ENCODE results near the gene PPP4R4.
A peak's percentile ranks its signal among the peaks of the same experiment; 100 is the strongest.
"Not testable (repeated sequence)": the region's sequence is repeated elsewhere in the genome, so short reads cannot be mapped to it uniquely, and the experiment has no call there.

The PPP4R4 gene

GRCh38 chr14:94193776-94194175 lies 19.7 kb downstream of the PPP4R4 start:
- in situ Hi-C loops (cut with HindIII; ENCODE audit: low pct_ligation_motif_present, low sequenced_read_pairs): no loop called here
- Histone ChIP-seq H3K36me3 (replicated peaks) (no peaks in the 10 kb centered on the region), H3K4me3 (ENCODE audit: low read depth, low read length) (no peak overlapping the region), H3K27ac (no peak overlapping the region), H3K27me3 (replicated peaks) (peaks cover 3% of the 10 kb centered on the region)
- no peak for TF ChIP-seq CTCF (IDR thresholded peaks at IDR 0.05; ENCODE audit: low read depth, low read length, missing control alignments)
- DNase-seq: no peak

- no peak for TF ChIP-seq CTCF (IDR thresholded peaks at IDR 0.05; ENCODE audit: low read depth, low read length, missing control alignments)
- in situ Hi-C loops (cut with HindIII; ENCODE audit: low pct_ligation_motif_present, low sequenced_read_pairs): no loop called here
- DNase-seq: no peak
- Histone ChIP-seq H3K36me3 (replicated peaks) (no peaks in the 10 kb centered on the region), H3K27ac (no peak overlapping the region), H3K4me3 (ENCODE audit: low read depth, low read length) (no peak overlapping the region), H3K27me3 (replicated peaks) (peaks cover 3% of the 10 kb centered on the region)
Measured at GRCh38 chr14:94196057-94196456, 21.9 kb downstream of the PPP4R4 start.

GRCh38 chr14:94203473-94204210 lies 29.5 kb downstream of the PPP4R4 start:
- H3K27ac ChIP-seq: no peak overlapping the region
- no peak for TF ChIP-seq CTCF (IDR thresholded peaks at IDR 0.05; ENCODE audit: low read depth, low read length, missing control alignments)
- no peaks in the 10 kb centered on the region for H3K27me3 ChIP-seq (replicated peaks)
- DNase-seq: no peak
- no peaks in the 10 kb centered on the region for H3K36me3 ChIP-seq (replicated peaks)
- in situ Hi-C loops (cut with HindIII; ENCODE audit: low pct_ligation_motif_present, low sequenced_read_pairs): no loop called here
- H3K4me3 ChIP-seq (ENCODE audit: low read depth, low read length): no peak overlapping the region

GRCh38 chr14:94213021-94213420 lies 38.9 kb downstream of the PPP4R4 start:
- Histone ChIP-seq H3K27ac (no peak overlapping the region), H3K36me3 (replicated peaks) (no peaks in the 10 kb centered on the region), H3K4me3 (ENCODE audit: low read depth, low read length) (no peak overlapping the region), H3K27me3 (replicated peaks) (no peaks in the 10 kb centered on the region)
- in situ Hi-C loops (cut with HindIII; ENCODE audit: low pct_ligation_motif_present, low sequenced_read_pairs): no loop called here
- TF ChIP-seq CTCF (IDR thresholded peaks at IDR 0.05; ENCODE audit: low read depth, low read length, missing control alignments): no peak
- DNase-seq: peak; percentile 18

- in situ Hi-C loops (cut with HindIII; ENCODE audit: low pct_ligation_motif_present, low sequenced_read_pairs): no loop called here
- Histone ChIP-seq H3K27me3 (replicated peaks) (no peaks in the 10 kb centered on the region), H3K4me3 (ENCODE audit: low read depth, low read length) (no peak overlapping the region), H3K36me3 (replicated peaks) (no peaks in the 10 kb centered on the region), H3K27ac (no peak overlapping the region)
- no peak for DNase-seq
- TF ChIP-seq CTCF (IDR thresholded peaks at IDR 0.05; ENCODE audit: low read depth, low read length, missing control alignments): no peak
Measured at GRCh38 chr14:94213741-94214140, 39.6 kb downstream of the PPP4R4 start.

- Histone ChIP-seq H3K27ac (no peak overlapping the region), H3K4me3 (ENCODE audit: low read depth, low read length) (no peak overlapping the region), H3K27me3 (replicated peaks) (no peaks in the 10 kb centered on the region), H3K36me3 (replicated peaks) (no peaks in the 10 kb centered on the region)
- DNase-seq: no peak
- in situ Hi-C loops (cut with HindIII; ENCODE audit: low pct_ligation_motif_present, low sequenced_read_pairs): no loop called here
- TF ChIP-seq CTCF (IDR thresholded peaks at IDR 0.05; ENCODE audit: low read depth, low read length, missing control alignments): no peak
Measured at GRCh38 chr14:94217116-94217515, 43.0 kb downstream of the PPP4R4 start.

GRCh38 chr14:94218198-94218886 lies 44.2 kb downstream of the PPP4R4 start:
- H3K27ac ChIP-seq; H3K36me3 ChIP-seq (replicated peaks); H3K27me3 ChIP-seq (replicated peaks); DNase-seq; H3K4me3 ChIP-seq (ENCODE audit: low read depth, low read length); in situ Hi-C loops (cut with HindIII; ENCODE audit: low pct_ligation_motif_present, low sequenced_read_pairs): not testable (repeated sequence)
